Transverse colon (tissue), 4 donors: ENCODE measurements around the gene NHERF1. TPM values are rescaled to one million over a fixed set of nuclear protein-coding genes. Genes with fewer than 3 reads are reported as not detected.
A peak's percentile ranks its signal among the peaks of the same experiment; 100 is the strongest.

Source experiments
- DNase-seq: peaks from one replicate; pipeline ENCODE4 v3.0.0-alpha.2; 2019
- H3K27ac ChIP-seq, 4 donors: fragments of 200-600 bp; sonication (generic); 2 replicates each; pipeline ENCODE4 v1.5.1; 2016 to 2018; ENCODE audit warnings: inconsistent platforms in 4 of 4
- H3K27me3 ChIP-seq: fragments of 200-600 bp; sonication (generic); 2 replicates; pipeline ENCODE4 v1.5.1; 2017; ENCODE audit warnings: inconsistent platforms
- H3K36me3 ChIP-seq, 4 donors: fragments of 200-600 bp; sonication (generic); 2 replicates each; pipeline ENCODE4 v1.5.1; 2017 to 2019; ENCODE audit warnings: inconsistent platforms in 4 of 4
- H3K4me1 ChIP-seq, 4 donors: fragments of 200-600 bp; sonication (generic); 2 replicates each; pipeline ENCODE4 v1.5.1; 2017 to 2020; ENCODE audit warnings: inconsistent platforms in 4 of 4
- H3K4me3 ChIP-seq, 4 donors: fragments of 200-600 bp; sonication (generic); 1 replicate in 1 of 4; 2 replicates in 3 of 4; pipeline versions ENCODE4 v1.5.1 to v1.6.1; 2017 to 2019; ENCODE audit warnings: inconsistent platforms in 4 of 4
- H3K9me3 ChIP-seq, 2 donors: fragments of 200-600 bp; sonication (generic); 2 replicates each; pipeline ENCODE4 v1.5.1; 2017 to 2019; ENCODE audit warnings: inconsistent platforms in 2 of 2
- EP300 ChIP-seq: sonication (generic); formaldehyde crosslinking; IDR thresholded peaks from one replicate; pipeline ENCODE4 v1.6.1; 2017; ENCODE audit warnings: antibody characterized with exemption, low read depth
- POLR2A ChIP-seq: fragments of 450-650 bp; IDR thresholded peaks from one replicate; pipeline ENCODE4 v1.6.1; 2016; ENCODE audit warnings: antibody characterized with exemption, mild to moderate bottlenecking, moderate library complexity
- POLR2AphosphoS5 ChIP-seq, 3 donors: sonication (generic); formaldehyde crosslinking; IDR thresholded peaks; one replicate each; pipeline ENCODE4 v1.6.1; 2016; ENCODE audit warnings: antibody characterized with exemption in 3 of 3
- WGBS, 2 donors: methylation state at CpG; one replicate each; pipeline ENCODE4 v1.1.5; 2018; ENCODE audit warnings: low coverage in 1 of 2; 5-methylcytosine and 5-hydroxymethylcytosine counted together
- in situ Hi-C, 4 donors: fragments of 200-750 bp; cut with MboI; loops; one replicate each; pipeline versions ENCODE4 v1.15.0 to v1.15.1; 2017; ENCODE audit warnings: low sequenced_read_pairs in 3 of 4, low pct_ligation_motif_present in 1 of 4, low pct_unique_long_range_greater_than_20kb in 1 of 4
- intact Hi-C: fragments of 100-400 bp; cut with DNase I; formaldehyde crosslinking; loops from one replicate; pipeline ENCODE4 v1.15.1; 2023; ENCODE audit warnings: low total_unique reads
- total RNA-seq, 4 donors: library from RNA; depleted of rRNA; stranded (reverse); fragments of >200 nt; gene quantifications; one replicate each; pipeline ENCODE4 v1.1.0, GENCODE V29; 2016
- TF ChIP-seq, protein P1 (sequence below), 5 experiments: fragments of 200-600 bp in 3 of 5; fragments of 450-650 bp in 2 of 5; sonication (generic) in 3 of 5; IDR thresholded peaks; 1 replicate in 2 of 5; 2 replicates in 3 of 5; pipeline ENCODE4 v1.5.1; 2016 to 2017; ENCODE audit warnings: antibody characterized with exemption in 5 of 5, inconsistent platforms in 3 of 5, mild to moderate bottlenecking in 2 of 5, moderate library complexity in 1 of 5

NHERF1 gene
- total RNA-seq, 4 donors from 2014 or later = 118 to 463 (median 233) TPM

DNA sequence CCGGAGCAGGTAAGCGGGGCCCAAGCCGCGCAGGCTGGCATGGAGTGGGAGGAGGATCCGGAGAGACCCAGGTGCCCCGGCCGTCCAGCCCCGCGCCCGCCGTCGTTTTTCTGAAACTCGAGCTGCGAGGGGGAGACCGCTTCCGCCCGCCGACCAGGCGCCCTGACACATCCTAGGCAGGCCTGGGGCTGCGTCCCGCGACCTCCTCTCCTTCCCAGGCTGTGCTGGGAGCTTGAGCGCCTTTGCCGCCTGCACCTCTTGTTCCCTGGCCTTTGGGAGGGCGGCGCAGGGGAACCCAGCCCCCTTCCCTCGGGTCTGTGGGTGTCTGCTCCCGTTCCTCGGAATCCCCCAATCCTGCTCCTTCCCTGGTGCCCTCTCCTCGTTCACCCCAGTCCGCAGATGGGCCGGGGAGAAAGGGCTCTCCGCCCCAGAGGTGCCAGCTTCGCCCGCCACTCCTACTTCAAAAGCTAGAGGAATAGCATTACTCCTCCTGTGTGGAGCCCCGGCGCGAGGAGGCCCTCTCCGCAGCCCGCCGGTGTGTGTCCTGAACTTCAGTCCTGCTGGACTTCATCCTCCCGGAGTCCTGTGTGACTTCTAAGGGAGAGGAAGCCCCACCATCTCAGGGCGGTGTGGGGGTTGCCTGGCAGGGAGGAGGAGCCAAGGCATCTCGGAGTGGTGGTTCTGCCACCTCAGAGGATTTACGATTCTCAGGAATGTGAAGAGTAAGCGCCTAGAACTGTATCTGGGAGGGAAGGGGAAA lies 1.0 kb downstream of the NHERF1 start:
- no peaks in the 10 kb centered on the region for H3K27me3 ChIP-seq
- H3K36me3 ChIP-seq = no peaks in the 10 kb centered on the region
- in situ Hi-C loops (loop anchor here in 2 of 4 donors (25.0 kb wide), 1 partner anchor 113 kb away; the partner anchor contains the start of genes FDXR (in 2 of the 2) and GRIN2C (in 2 of the 2)), intact Hi-C loops (no loop called here)
- H3K4me3 ChIP-seq = peak overlapping the region; percentile 80 to 94 (median 88)
- H3K27ac ChIP-seq = peak overlapping the region; percentile 90 to 93 (median 91)
- DNase-seq = peak; percentile 59
- WGBS, 2 donors = 0 to 4% methylated on average over 3 to 42 of the region's 46 CpGs
- peak; percentile 68 for TF ChIP-seq POLR2A
- TF ChIP-seq, protein P1, sequence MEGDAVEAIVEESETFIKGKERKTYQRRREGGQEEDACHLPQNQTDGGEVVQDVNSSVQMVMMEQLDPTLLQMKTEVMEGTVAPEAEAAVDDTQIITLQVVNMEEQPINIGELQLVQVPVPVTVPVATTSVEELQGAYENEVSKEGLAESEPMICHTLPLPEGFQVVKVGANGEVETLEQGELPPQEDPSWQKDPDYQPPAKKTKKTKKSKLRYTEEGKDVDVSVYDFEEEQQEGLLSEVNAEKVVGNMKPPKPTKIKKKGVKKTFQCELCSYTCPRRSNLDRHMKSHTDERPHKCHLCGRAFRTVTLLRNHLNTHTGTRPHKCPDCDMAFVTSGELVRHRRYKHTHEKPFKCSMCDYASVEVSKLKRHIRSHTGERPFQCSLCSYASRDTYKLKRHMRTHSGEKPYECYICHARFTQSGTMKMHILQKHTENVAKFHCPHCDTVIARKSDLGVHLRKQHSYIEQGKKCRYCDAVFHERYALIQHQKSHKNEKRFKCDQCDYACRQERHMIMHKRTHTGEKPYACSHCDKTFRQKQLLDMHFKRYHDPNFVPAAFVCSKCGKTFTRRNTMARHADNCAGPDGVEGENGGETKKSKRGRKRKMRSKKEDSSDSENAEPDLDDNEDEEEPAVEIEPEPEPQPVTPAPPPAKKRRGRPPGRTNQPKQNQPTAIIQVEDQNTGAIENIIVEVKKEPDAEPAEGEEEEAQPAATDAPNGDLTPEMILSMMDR (IDR thresholded peaks at IDR 0.05) = no peak
- peak in 2 of 3 donors; percentile 53 to 64 for TF ChIP-seq POLR2AphosphoS5 (IDR thresholded peaks at IDR 0.05)
- no peak for TF ChIP-seq EP300
- H3K9me3 ChIP-seq = no peaks in the 10 kb centered on the region
- peaks cover 13 to 72% (median 41%) of the 10 kb centered on the region in 4 donors for H3K4me1 ChIP-seq

DNA sequence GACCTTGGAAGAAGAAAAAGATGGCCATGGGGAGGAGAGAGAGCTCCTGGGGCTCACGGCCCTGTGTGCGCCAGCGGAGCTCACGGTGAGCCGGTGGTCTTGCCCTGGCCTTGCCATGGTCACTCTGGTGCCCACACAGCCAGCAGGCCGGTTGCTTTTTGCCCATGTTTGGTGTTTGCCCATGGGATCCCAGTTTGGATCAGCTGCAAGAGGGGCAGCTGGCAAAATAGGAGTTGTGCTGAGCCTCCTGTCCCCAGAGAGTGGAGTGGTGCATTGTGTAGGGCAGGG lies 1.6 kb downstream of the NHERF1 start:
- 59% methylated on average over 6 of the region's 6 CpGs; no CpG with 5 or more reads in 1 of the 2 donors for WGBS, 2 donors
- in situ Hi-C loops = no loop called here
- intact Hi-C loops = no loop called here
- no peaks in the 10 kb centered on the region for H3K9me3 ChIP-seq
- H3K27ac ChIP-seq = peak overlapping the region; percentile 90 to 93 (median 91)
- H3K36me3 ChIP-seq = no peaks in the 10 kb centered on the region
- DNase-seq = no peak
- H3K4me3 ChIP-seq = peak overlapping the region; percentile 80 to 94 (median 88)
- peaks cover 13 to 67% (median 38%) of the 10 kb centered on the region in 4 donors for H3K4me1 ChIP-seq
- H3K27me3 ChIP-seq = no peaks in the 10 kb centered on the region
- TF ChIP-seq, protein P1 (IDR thresholded peaks at IDR 0.05) = no peak
- no peak for TF ChIP-seq EP300
- TF ChIP-seq POLR2AphosphoS5 (IDR thresholded peaks at IDR 0.05) = no peak
- peak; percentile 22 for TF ChIP-seq POLR2A

DNA sequence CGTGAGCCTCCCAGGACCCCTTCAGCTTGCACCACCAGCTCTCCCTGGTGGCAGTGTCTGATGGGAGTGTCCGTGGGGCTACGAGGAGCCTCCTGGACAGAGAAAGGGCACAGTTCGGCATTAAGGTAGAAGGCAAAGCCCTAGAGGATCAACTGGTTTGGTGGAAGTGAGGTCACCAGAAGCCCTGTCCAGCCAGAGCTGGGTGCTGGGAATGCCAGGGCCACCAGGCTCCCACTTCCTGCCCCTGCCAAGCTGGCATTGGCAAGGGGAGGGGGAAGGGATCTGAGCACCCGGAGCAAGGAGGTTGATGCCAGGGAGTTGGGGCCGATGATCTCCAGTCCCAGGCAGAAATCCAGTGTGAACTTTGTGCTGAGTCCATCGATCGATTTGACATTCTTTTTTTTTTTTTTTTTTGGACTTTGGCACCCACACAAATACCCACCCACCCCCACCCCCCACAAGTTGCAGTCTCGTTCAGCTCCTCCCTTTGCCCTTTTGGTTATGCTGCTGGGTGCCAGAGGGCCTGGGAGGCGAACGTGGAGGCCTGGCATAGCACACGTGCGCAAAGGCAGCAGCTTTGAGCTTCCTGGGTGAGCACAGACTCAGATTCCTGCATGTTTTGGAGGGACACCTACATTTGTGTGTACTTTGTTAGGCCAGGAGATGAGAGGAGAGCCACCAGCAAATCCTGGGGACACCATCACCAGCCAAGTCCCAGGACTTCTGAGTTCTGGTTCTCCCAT lies 2.1 kb downstream of the NHERF1 start:
- peak; percentile 66 for DNase-seq
- in situ Hi-C loops (no loop called here), intact Hi-C loops (no loop called here)
- Histone ChIP-seq H3K27ac (peak overlapping the region; percentile 90 to 93 (median 91)), H3K4me1 (peaks cover 13 to 61% (median 33%) of the 10 kb centered on the region in 4 donors), H3K9me3 (no peaks in the 10 kb centered on the region), H3K27me3 (no peaks in the 10 kb centered on the region), H3K4me3 (peak overlapping the region; percentile 80 to 94 (median 88)), H3K36me3 (no peaks in the 10 kb centered on the region)
- no peak for TF ChIP-seq EP300
- peak in 1 of 3 donors; percentile 60 for TF ChIP-seq POLR2AphosphoS5 (IDR thresholded peaks at IDR 0.05)
- TF ChIP-seq, protein P1 (IDR thresholded peaks at IDR 0.05) = no peak
- TF ChIP-seq POLR2A = peak; percentile 24
- 52% methylated on average over 12 of the region's 13 CpGs; no CpG with 5 or more reads in 1 of the 2 donors for WGBS, 2 donors

DNA sequence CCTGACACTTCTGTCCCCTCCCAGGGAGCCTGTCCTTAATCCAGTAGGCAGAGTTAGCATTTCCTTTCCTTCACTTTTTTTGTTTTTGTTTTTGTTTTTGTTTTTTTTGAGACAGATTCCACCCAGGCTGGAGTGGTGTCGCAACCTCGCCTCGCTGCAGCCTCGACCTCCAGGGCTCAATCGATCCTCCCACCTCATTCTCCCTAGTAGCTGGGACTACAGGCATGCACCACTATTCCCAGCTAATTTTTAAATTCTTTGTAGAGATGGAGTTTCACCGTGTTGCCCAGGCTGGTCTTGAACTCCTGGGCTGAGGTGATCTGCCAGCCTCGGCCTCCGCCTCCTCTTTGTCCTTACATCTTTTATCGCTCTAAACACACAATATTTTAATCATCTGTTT lies 4.0 kb downstream of the NHERF1 start:
- no peak overlapping the region for H3K4me3 ChIP-seq
- in situ Hi-C loops = no loop called here

More for the DNA sequence above, 4.0 kb downstream of the NHERF1 start:
- 94% methylated on average over 9 of the region's 9 CpGs; no CpG with 5 or more reads in 1 of the 2 donors for WGBS, 2 donors
- no peaks in the 10 kb centered on the region for H3K9me3 ChIP-seq
- intact Hi-C loops = no loop called here
- TF ChIP-seq EP300 = no peak
- no peak for TF ChIP-seq POLR2AphosphoS5 (IDR thresholded peaks at IDR 0.05)
- TF ChIP-seq, protein P1 (IDR thresholded peaks at IDR 0.05) = no peak
- no peak for TF ChIP-seq POLR2A
- H3K4me1 ChIP-seq = peaks cover 16 to 60% (median 42%) of the 10 kb centered on the region in 4 donors
- peak overlapping the region; percentile 44 to 93 (median 90) for H3K27ac ChIP-seq
- no peaks in the 10 kb centered on the region for H3K27me3 ChIP-seq
- no peak for DNase-seq
- H3K36me3 ChIP-seq = no peaks in the 10 kb centered on the region
